ENCODE results near the gene MAP2K7.

MAP2K7 gene

GRCh38 chr19:7961920-7962626 lies 58.4 kb downstream of the MAP2K7 start:
- Mint-ChIP-seq H3K4me1 (peaks cover 4% of the 10 kb centered on the region), H3K36me3 (peaks cover 46% of the 10 kb centered on the region), H3K27ac (no peak overlapping the region), H3K9me3 (no peaks in the 10 kb centered on the region), H3K27me3 (no peaks in the 10 kb centered on the region), H3K4me3 (no peak overlapping the region)
- no peak for ATAC-seq

GRCh38 chr19:7962644-7963268 lies 59.1 kb downstream of the MAP2K7 start:
- H3K36me3 Mint-ChIP-seq: peaks cover 49% of the 10 kb centered on the region
- no peaks in the 10 kb centered on the region for H3K27me3 Mint-ChIP-seq
- no peak overlapping the region for H3K4me3 Mint-ChIP-seq
- H3K9me3 Mint-ChIP-seq: no peaks in the 10 kb centered on the region
- no peaks in the 10 kb centered on the region for H3K4me1 Mint-ChIP-seq
- H3K27ac Mint-ChIP-seq: no peak overlapping the region
- no peak for ATAC-seq

DNA sequence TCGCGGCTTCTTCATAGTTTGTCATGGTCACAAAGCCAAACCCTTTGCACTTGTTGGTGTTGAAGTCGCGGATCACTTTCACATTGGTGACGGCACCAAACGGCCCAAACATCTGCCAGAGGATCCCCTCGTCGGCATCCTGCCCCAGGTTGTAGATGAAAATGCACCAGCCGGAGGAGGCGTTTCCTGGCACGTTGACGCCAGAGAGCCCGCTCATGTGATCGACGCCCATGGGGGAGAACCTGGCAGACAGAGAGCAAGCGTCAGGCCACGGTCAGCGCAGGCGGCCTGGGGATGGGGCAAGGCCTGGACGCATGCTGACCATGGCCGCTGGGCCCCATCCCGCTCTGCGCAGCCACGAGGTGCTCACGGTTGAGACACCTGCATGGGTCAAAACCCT lies 59.9 kb downstream of the MAP2K7 start:
- Mint-ChIP-seq H3K4me3 (no peak overlapping the region), H3K27me3 (no peaks in the 10 kb centered on the region), H3K36me3 (peaks cover 49% of the 10 kb centered on the region), H3K9me3 (no peaks in the 10 kb centered on the region), H3K4me1 (no peaks in the 10 kb centered on the region), H3K27ac (no peak overlapping the region)
- no peak for ATAC-seq
